Neural crest cell (in vitro differentiated cells): Measurements from ENCODE around the gene RPL18A. TPM values are rescaled to one million over a fixed set of nuclear protein-coding genes. Genes with fewer than 3 reads are reported as not detected.

ENCODE experiments used
- DNase-seq: peaks from one replicate; pipeline ENCODE4 v3.0.0; 2021; ENCODE audit warnings: low read depth, mixed read lengths, low spot score
- H3K27ac Mint-ChIP-seq: one replicate; pipeline ENCODE4 v1.8.0; 2021; ENCODE audit warnings: mild to moderate bottlenecking, mixed read lengths; ENCODE audit not compliant: unreplicated experiment
- H3K27me3 Mint-ChIP-seq: 2 replicates; pipeline ENCODE4 v1.8.0; 2021; ENCODE audit warnings: low read depth, mild to moderate bottlenecking, mixed read lengths
- H3K36me3 Mint-ChIP-seq: 2 replicates; pipeline ENCODE4 v1.8.0; 2021; ENCODE audit warnings: low read depth, mild to moderate bottlenecking, mixed read lengths
- H3K4me1 Mint-ChIP-seq: 2 replicates; pipeline ENCODE4 v1.8.0; 2021; ENCODE audit warnings: mixed read lengths
- H3K4me3 Mint-ChIP-seq: one replicate; pipeline ENCODE4 v1.8.0; 2021; ENCODE audit warnings: mild to moderate bottlenecking, mixed read lengths
- H3K9me3 Mint-ChIP-seq: 2 replicates; pipeline ENCODE4 v1.8.0; 2021; ENCODE audit warnings: mixed read lengths
- total RNA-seq: library from RNA; stranded (reverse); gene quantifications from 2 replicates; pipeline ENCODE4 v1.2.1, GENCODE V29; 2021
- TF ChIP-seq, protein P1 (sequence below): fragments of 200-600 bp; sonication (generic); conservative IDR thresholded peaks from 2 replicates; pipeline ENCODE4 v1.5.0; 2021; ENCODE audit warnings: antibody characterized with exemption, mild to moderate bottlenecking

RPL18A gene
- total RNA-seq, 1 donor from 2014 or later, result 2,184 TPM

DNA sequence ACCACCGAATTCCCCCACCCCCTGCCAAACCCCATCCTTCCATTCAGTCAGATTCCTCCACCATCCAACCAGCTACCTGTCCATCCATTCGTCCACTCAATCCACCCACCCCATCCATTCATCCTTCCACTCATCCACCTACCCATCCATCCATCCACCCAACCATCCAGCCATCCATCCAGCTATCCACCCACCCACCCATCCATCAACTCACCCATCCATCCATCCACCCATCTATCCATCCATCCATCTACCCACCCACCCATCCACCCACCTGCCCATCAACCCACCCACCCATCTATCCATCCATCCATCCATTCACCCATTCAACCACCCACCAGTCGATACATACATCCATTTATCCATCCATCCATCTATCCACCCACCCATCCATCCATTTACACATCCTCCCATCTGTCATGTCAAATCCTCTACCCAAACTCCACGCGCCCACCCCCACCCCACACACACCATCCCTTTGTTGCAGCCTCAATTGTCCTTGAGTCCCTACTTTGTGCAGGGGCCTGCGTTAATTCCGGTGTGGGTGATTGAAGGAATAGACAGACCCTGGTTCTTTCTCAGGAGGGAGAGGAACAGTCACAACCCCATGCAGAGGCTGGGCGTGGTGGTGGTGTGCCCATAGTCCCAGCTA lies 6.7 kb downstream of the RPL18A start:
- no peak for DNase-seq
- Mint-ChIP-seq H3K4me1 (peaks cover 4% of the 10 kb centered on the region), H3K27me3 (peaks cover 66% of the 10 kb centered on the region), H3K27ac (no peak overlapping the region), H3K9me3 (no peaks in the 10 kb centered on the region), H3K4me3 (peak overlapping the region; percentile 83), H3K36me3 (peaks cover 18% of the 10 kb centered on the region)
- TF ChIP-seq, protein P1, sequence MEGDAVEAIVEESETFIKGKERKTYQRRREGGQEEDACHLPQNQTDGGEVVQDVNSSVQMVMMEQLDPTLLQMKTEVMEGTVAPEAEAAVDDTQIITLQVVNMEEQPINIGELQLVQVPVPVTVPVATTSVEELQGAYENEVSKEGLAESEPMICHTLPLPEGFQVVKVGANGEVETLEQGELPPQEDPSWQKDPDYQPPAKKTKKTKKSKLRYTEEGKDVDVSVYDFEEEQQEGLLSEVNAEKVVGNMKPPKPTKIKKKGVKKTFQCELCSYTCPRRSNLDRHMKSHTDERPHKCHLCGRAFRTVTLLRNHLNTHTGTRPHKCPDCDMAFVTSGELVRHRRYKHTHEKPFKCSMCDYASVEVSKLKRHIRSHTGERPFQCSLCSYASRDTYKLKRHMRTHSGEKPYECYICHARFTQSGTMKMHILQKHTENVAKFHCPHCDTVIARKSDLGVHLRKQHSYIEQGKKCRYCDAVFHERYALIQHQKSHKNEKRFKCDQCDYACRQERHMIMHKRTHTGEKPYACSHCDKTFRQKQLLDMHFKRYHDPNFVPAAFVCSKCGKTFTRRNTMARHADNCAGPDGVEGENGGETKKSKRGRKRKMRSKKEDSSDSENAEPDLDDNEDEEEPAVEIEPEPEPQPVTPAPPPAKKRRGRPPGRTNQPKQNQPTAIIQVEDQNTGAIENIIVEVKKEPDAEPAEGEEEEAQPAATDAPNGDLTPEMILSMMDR, result no peak

DNA sequence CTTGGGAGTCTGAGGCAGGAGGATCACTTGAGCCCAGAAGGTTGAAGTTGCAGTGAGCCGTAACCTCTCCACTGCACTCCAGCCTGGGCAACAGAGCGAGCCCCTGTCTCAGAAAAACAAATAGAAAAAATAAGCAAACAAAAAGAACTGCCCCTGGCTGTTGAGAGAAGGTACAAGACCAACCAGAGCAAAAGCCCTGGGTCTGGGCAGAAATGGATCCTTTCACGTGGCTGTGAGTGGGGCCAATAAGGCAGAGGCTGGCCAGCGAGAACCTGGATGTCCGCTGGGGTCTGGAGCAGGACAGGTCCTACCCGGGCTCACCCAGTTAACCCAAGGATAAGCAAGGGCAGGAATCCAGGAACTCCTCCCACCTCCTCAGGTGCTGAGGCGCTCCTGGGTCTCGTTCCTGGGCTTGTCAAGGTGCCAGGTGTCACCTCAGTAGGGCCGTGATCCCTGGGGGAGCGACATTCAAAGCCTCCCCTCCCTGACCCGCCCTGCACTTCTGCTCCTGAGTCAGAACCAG lies 7.3 kb downstream of the RPL18A start:
- peak overlapping the region; percentile 81 for H3K4me3 Mint-ChIP-seq
- no peaks in the 10 kb centered on the region for H3K9me3 Mint-ChIP-seq
- TF ChIP-seq, protein P1, result no peak
- no peak for DNase-seq
- H3K36me3 Mint-ChIP-seq, result peaks cover 16% of the 10 kb centered on the region
- H3K27me3 Mint-ChIP-seq, result peaks cover 71% of the 10 kb centered on the region
- H3K27ac Mint-ChIP-seq, result no peak overlapping the region
- no peaks in the 10 kb centered on the region for H3K4me1 Mint-ChIP-seq

DNA sequence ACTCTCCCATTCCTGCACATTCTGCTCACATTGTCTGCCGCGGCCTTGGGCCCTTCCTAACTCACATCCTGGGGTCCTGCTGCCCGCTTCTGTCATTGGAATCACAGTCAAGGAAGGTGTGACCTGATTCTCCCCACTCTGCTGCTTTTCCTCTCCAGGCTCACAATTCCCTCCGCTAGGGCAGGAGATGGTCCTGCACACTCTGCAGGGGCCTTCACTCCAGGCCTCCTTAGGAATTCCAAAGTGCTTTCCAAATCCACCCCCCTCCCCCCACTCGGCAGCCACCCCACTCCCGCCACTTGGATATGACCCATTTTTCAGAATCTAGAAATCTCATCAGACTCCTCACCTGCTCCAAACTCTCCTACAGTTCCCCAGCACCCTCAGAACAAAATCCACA lies 9.0 kb downstream of the RPL18A start:
- Mint-ChIP-seq H3K27me3 (peaks cover 77% of the 10 kb centered on the region), H3K4me3 (peak overlapping the region; percentile 69), H3K27ac (no peak overlapping the region)

DNA sequence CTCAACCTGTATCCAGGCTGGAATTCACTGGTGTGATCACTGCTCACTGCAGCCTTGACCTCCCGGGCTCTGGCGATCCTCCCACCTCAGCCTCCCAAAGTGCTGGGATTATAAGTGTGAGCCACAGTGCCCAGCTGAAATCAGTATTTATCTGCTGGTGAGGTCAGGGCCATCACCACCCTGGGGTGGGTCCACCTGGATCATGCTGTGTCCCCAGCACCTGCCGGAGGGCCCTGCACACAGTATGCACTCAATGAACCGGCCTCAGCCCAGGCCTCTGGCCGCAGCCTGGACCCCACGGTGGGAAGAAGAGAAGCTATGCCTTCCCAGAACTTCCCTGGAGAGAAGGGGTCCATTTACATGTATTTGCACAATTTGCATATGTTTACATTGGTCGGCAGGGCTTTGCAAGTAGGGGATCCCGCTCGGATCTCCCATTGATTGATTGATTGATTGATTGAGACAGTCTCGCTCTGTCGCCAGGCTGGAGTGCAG lies 9.5 kb downstream of the RPL18A start:
- H3K9me3 Mint-ChIP-seq, result no peaks in the 10 kb centered on the region

More for the DNA sequence above, 9.0 kb downstream of the RPL18A start:
- no peaks in the 10 kb centered on the region for H3K9me3 Mint-ChIP-seq
- no peaks in the 10 kb centered on the region for H3K4me1 Mint-ChIP-seq
- no peak for DNase-seq
- peaks cover 14% of the 10 kb centered on the region for H3K36me3 Mint-ChIP-seq
- TF ChIP-seq, protein P1, result no peak

DNA sequence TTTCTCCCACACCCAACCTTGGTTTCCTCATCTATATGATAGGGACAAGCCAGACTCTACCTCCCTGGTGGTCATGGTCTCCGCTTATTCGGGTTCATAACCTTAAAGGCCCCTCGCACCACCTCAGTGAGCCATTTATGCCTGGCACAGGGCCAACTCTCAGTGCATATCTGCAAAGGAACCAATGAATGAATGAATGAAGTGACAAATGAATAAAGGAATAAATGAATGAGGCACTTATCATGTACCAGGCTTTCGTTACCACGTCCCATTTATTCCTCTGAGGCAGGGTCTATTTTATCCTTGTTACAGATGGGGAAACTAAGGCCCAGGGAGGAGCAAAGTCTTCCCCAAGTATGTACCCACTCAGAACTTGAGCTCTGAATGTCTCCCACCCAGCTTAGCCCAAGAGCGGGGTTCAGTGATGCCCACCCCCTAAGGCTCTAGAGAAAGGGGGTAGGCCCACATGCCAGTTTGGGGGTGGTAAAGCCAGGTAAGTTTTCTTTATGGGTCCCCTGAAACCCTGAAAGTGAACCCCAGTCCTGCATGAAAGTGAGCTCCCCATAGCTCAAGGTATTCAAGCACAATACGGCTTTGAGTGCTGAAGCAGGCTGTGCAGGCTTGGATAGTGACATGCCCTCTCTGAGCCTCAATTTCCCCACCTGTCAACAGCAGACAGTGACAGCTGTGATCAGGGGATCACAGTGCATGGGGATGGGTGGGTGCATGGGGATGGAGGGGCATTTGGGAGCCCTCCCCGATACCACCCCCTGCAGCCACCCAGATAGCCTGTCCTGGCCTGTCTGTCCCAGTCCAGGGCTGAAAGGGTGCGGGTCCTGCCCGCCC lies 11.5 kb downstream of the RPL18A start:
- TF ChIP-seq, protein P1, result no peak
- H3K4me3 Mint-ChIP-seq, result no peak overlapping the region
- no peaks in the 10 kb centered on the region for H3K9me3 Mint-ChIP-seq
- H3K27ac Mint-ChIP-seq, result no peak overlapping the region
- H3K4me1 Mint-ChIP-seq, result no peaks in the 10 kb centered on the region
- peaks cover 75% of the 10 kb centered on the region for H3K27me3 Mint-ChIP-seq
- peaks cover 2% of the 10 kb centered on the region for H3K36me3 Mint-ChIP-seq
- DNase-seq, result no peak

More for the DNA sequence above, 9.5 kb downstream of the RPL18A start:
- H3K27ac Mint-ChIP-seq, result no peak overlapping the region
- no peak for DNase-seq
- TF ChIP-seq, protein P1, result no peak
- peaks cover 14% of the 10 kb centered on the region for H3K36me3 Mint-ChIP-seq
- H3K4me3 Mint-ChIP-seq, result peak overlapping the region; percentile 69
- H3K27me3 Mint-ChIP-seq, result peaks cover 81% of the 10 kb centered on the region
- H3K4me1 Mint-ChIP-seq, result no peaks in the 10 kb centered on the region
